Sigmoid colon (tissue), 4 donors: ENCODE results near the gene SEPTIN11.

ENCODE experiments used
- EP300 ChIP-seq, 4 donors: sonication (generic); formaldehyde crosslinking; IDR thresholded peaks; one replicate each; pipeline ENCODE4 v1.6.1; 2017; ENCODE audit warnings: antibody characterized with exemption in 4 of 4
- TF ChIP-seq, protein P1 (sequence below), 4 experiments: fragments of 450-650 bp in 3 of 4; fragments of 200-600 bp in 1 of 4; IDR thresholded peaks; one replicate each; pipeline ENCODE4 v1.5.1; 2016 to 2019; ENCODE audit warnings: antibody characterized with exemption in 4 of 4, mild to moderate bottlenecking in 3 of 4, moderate library complexity in 2 of 4

DNA sequence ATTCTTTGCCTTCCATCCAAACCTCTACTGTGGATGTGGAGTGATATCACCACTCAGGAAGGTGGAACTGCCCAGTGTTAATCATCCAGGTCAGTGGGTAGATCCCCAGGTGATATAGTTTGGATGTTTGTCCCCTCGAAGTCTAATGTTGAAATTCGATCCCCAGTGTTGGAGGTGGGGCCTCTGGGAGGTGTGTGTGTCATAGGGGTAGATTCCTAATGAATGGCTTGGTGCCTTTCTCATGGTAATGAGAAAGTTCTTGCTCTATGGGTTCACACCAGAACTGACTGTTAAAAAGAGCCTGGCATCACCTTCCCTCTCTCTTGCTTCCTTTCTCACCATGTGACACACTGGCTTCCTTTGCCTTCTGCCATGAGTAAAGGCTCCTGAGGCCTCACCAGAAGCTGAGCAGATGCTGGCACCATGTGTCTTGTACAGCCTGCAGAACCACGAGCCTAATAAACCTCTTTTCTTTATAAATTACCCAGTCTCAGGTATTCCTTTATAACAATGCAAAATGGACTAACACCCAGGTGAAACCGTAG, 44.8 kb upstream of the SEPTIN11 start:
- TF ChIP-seq, protein P1, sequence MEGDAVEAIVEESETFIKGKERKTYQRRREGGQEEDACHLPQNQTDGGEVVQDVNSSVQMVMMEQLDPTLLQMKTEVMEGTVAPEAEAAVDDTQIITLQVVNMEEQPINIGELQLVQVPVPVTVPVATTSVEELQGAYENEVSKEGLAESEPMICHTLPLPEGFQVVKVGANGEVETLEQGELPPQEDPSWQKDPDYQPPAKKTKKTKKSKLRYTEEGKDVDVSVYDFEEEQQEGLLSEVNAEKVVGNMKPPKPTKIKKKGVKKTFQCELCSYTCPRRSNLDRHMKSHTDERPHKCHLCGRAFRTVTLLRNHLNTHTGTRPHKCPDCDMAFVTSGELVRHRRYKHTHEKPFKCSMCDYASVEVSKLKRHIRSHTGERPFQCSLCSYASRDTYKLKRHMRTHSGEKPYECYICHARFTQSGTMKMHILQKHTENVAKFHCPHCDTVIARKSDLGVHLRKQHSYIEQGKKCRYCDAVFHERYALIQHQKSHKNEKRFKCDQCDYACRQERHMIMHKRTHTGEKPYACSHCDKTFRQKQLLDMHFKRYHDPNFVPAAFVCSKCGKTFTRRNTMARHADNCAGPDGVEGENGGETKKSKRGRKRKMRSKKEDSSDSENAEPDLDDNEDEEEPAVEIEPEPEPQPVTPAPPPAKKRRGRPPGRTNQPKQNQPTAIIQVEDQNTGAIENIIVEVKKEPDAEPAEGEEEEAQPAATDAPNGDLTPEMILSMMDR (IDR thresholded peaks at IDR 0.05) = no peak
- TF ChIP-seq EP300 (IDR thresholded peaks at IDR 0.05) = no peak
